GM21367 (cell line): ENCODE measurements around the gene MN1.

Source experiments
- ATAC-seq: cut with Tn5 transposase; IDR thresholded peaks from one replicate; pipeline ENCODE4 v1.9.1; 2021; ENCODE audit not compliant: unreplicated experiment

The MN1 gene

GRCh38 chr22:27765706-27766291 lies 35.8 kb downstream of the MN1 start:
- no peak for ATAC-seq

- no peak for ATAC-seq
Measured at GRCh38 chr22:27764722-27765236, 36.8 kb downstream of the MN1 start.

- no peak for ATAC-seq
Measured at GRCh38 chr22:27761665-27762064, 39.9 kb downstream of the MN1 start.

- no peak for ATAC-seq
Measured at GRCh38 chr22:27761000-27761399, 40.6 kb downstream of the MN1 start.

GRCh38 chr22:27760474-27760873 lies 41.1 kb downstream of the MN1 start:
- ATAC-seq, result no peak

GRCh38 chr22:27757928-27758525 lies 43.5 kb downstream of the MN1 start:
- ATAC-seq, result no peak

- no peak for ATAC-seq
Measured at GRCh38 chr22:27756212-27756660, 45.3 kb downstream of the MN1 start.

- ATAC-seq, result no peak
Measured at GRCh38 chr22:27755521-27756211, 45.9 kb downstream of the MN1 start.

- ATAC-seq, result no peak
Measured at GRCh38 chr22:27754888-27755480, 46.6 kb downstream of the MN1 start.

- ATAC-seq, result no peak
Measured at GRCh38 chr22:27754247-27754887, 47.2 kb downstream of the MN1 start.

- ATAC-seq, result no peak
Measured at GRCh38 chr22:27752771-27753170, 48.8 kb downstream of the MN1 start.

- no peak for ATAC-seq
Measured at GRCh38 chr22:27752141-27752540, 49.4 kb downstream of the MN1 start.

- no peak for ATAC-seq
Measured at GRCh38 chr22:27751277-27752070, 50.1 kb downstream of the MN1 start.

GRCh38 chr22:27750584-27751265 lies 50.8 kb downstream of the MN1 start:
- no peak for ATAC-seq

GRCh38 chr22:27749597-27750225 lies 51.8 kb downstream of the MN1 start:
- ATAC-seq, result no peak

GRCh38 chr22:27748751-27749191 lies 52.8 kb downstream of the MN1 start:
- ATAC-seq, result no peak

GRCh38 chr22:27748349-27748748 lies 53.2 kb downstream of the MN1 start:
- no peak for ATAC-seq

GRCh38 chr22:27747396-27748221 lies 53.9 kb downstream of the MN1 start:
- ATAC-seq, result no peak

GRCh38 chr22:27746918-27747317 lies 54.6 kb downstream of the MN1 start:
- ATAC-seq, result no peak
